Loucy (cell line): ENCODE data around the gene PARD6G.

Experiments used
- H2AFZ ChIP-seq: fragments of 200-600 bp; sonication (generic); 2 replicates; pipeline ENCODE4 v1.6.0; 2016; ENCODE audit warnings: antibody characterized with exemption, mild to moderate bottlenecking, low read length, moderate library complexity
- H3F3A ChIP-seq: fragments of 200-600 bp; 2 replicates; pipeline ENCODE4 v1.6.0; 2016; ENCODE audit warnings: antibody characterized with exemption, low read depth, mild to moderate bottlenecking
- H3K27me3 ChIP-seq: fragments of 200-600 bp; sonication (generic); 2 replicates; pipeline ENCODE4 v1.6.1; 2014; ENCODE audit warnings: low read length, mild to moderate bottlenecking; ENCODE audit not compliant: insufficient read depth, poor library complexity, severe bottlenecking
- H3K36me3 ChIP-seq: fragments of 200-600 bp; sonication (generic); 2 replicates; pipeline ENCODE4 v1.6.1; 2016; ENCODE audit warnings: low read length; ENCODE audit not compliant: insufficient read depth
- H3K4me1 ChIP-seq: fragments of 200-600 bp; sonication (generic); 2 replicates; pipeline ENCODE4 v1.5.1; 2014; ENCODE audit warnings: low read length, mild to moderate bottlenecking; ENCODE audit not compliant: insufficient read depth, poor library complexity, severe bottlenecking
- H3K4me2 ChIP-seq: fragments of 200-600 bp; sonication (generic); 2 replicates; pipeline ENCODE4 v1.6.0; 2014; ENCODE audit warnings: antibody characterized with exemption, low read length, low read depth, mild to moderate bottlenecking; ENCODE audit not compliant: poor library complexity, severe bottlenecking
- H3K4me3 ChIP-seq: fragments of 200-600 bp; sonication (generic); 2 replicates; pipeline ENCODE4 v1.5.1; 2014; ENCODE audit warnings: low read length, mild to moderate bottlenecking, mixed read lengths; ENCODE audit not compliant: poor library complexity, severe bottlenecking
- H3K79me2 ChIP-seq: fragments of 200-600 bp; sonication (generic); 2 replicates; pipeline ENCODE4 v1.6.1; 2014; ENCODE audit warnings: low read length; ENCODE audit not compliant: insufficient read depth
- H3K9ac ChIP-seq: fragments of 200-600 bp; sonication (generic); 2 replicates; pipeline ENCODE4 v1.6.0; 2014; ENCODE audit warnings: mild to moderate bottlenecking, low read depth, low read length, moderate library complexity; ENCODE audit not compliant: poor library complexity, severe bottlenecking
- H3K9me2 ChIP-seq: fragments of 200-600 bp; sonication (generic); replicated peaks from 2 replicates; pipeline ENCODE4 v1.6.1; 2016; ENCODE audit warnings: low read depth, low read length, mixed read lengths
- H3K9me3 ChIP-seq: fragments of 200-600 bp; sonication (generic); 2 replicates; pipeline ENCODE4 v1.6.1; 2014; ENCODE audit warnings: mild to moderate bottlenecking, antibody characterized with exemption, low read length, low read depth; ENCODE audit not compliant: insufficient read depth
- H4K20me1 ChIP-seq: fragments of 200-600 bp; sonication (generic); 2 replicates; pipeline ENCODE4 v1.6.0; 2014; ENCODE audit warnings: antibody characterized with exemption, low read length, mild to moderate bottlenecking; ENCODE audit not compliant: insufficient read depth, poor library complexity, severe bottlenecking
- EZH2phosphoT487 ChIP-seq: fragments of 200-600 bp; IDR thresholded peaks from 2 replicates; pipeline ENCODE4 v1.6.1; 2018; ENCODE audit warnings: antibody characterized with exemption, mild to moderate bottlenecking, moderate library complexity, borderline replicate concordance
- TF ChIP-seq, protein P1 (sequence below): fragments of 200-600 bp; sonication (generic); conservative IDR thresholded peaks from 2 replicates; pipeline ENCODE4 v1.5.1; 2014; ENCODE audit warnings: mild to moderate bottlenecking, antibody characterized with exemption, low read length

Gene PARD6G

DNA sequence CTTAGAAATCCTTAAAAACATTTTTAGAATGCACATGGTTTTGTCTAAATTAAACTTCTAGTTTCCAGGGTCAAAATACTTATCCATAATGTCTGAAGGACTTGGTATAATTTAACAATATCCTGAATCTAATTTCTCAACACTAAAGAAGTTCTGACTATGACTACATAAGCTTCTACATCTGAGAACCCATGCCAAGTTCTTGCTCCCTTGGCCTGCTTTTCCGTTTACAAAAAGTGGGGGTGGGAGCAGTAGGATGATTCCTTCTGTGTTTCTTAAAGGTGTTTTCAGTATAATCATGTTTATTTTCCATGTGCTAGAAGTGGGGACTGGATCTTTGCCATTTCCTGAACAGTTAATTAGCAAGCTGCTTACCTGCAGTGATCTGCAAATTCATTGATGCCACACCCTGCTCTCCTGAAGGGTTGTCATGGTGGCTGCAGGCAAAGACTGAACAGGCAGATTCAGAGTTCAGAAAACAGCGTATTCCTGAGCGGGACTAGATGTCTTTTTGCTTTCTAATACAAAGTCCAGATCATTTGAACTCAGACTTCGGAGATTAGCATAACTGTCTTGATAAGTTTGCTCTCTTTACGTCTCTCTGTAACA is 102.0 kb downstream of the PARD6G start:
- no peaks in the 10 kb centered on the region for H3K79me2 ChIP-seq
- H3K4me1 ChIP-seq: no peaks in the 10 kb centered on the region
- no peaks in the 10 kb centered on the region for H4K20me1 ChIP-seq
- no peaks in the 10 kb centered on the region; the same call in 1 of the 2 replicates for H3K9me3 ChIP-seq
- H3F3A ChIP-seq: no peaks in the 10 kb centered on the region
- H2AFZ ChIP-seq: no peak overlapping the region
- no peaks in the 10 kb centered on the region for H3K27me3 ChIP-seq
- no peak overlapping the region for H3K4me3 ChIP-seq
- H3K36me3 ChIP-seq: no peaks in the 10 kb centered on the region; the same call in 1 of the 2 replicates
- no peak overlapping the region for H3K9ac ChIP-seq
- no peak for TF ChIP-seq EZH2phosphoT487
- TF ChIP-seq, protein P1, sequence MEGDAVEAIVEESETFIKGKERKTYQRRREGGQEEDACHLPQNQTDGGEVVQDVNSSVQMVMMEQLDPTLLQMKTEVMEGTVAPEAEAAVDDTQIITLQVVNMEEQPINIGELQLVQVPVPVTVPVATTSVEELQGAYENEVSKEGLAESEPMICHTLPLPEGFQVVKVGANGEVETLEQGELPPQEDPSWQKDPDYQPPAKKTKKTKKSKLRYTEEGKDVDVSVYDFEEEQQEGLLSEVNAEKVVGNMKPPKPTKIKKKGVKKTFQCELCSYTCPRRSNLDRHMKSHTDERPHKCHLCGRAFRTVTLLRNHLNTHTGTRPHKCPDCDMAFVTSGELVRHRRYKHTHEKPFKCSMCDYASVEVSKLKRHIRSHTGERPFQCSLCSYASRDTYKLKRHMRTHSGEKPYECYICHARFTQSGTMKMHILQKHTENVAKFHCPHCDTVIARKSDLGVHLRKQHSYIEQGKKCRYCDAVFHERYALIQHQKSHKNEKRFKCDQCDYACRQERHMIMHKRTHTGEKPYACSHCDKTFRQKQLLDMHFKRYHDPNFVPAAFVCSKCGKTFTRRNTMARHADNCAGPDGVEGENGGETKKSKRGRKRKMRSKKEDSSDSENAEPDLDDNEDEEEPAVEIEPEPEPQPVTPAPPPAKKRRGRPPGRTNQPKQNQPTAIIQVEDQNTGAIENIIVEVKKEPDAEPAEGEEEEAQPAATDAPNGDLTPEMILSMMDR: no peak
- no peaks in the 10 kb centered on the region for H3K9me2 ChIP-seq
- no peak overlapping the region for H3K4me2 ChIP-seq

DNA sequence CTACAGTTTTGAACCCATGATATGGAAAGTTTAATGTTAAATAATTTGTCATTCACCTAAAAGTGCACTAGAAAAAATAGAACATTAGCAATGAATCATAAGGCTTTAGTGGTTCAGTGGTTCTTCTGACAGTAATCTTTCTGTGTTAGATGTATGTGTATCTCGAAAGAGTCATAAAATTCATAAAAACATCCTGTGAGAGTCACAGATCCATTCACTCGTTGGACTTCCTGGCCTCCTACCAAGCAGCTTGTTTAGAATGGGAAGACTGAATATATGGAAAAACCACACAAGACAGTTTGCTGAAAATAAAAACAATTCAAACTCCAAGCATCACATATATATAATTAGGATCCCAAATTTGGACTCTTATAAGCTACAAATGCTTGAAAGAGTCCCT is 103.4 kb downstream of the PARD6G start:
- TF ChIP-seq EZH2phosphoT487: no peak
- Histone ChIP-seq H3F3A (no peaks in the 10 kb centered on the region), H3K9me2 (no peaks in the 10 kb centered on the region)

DNA sequence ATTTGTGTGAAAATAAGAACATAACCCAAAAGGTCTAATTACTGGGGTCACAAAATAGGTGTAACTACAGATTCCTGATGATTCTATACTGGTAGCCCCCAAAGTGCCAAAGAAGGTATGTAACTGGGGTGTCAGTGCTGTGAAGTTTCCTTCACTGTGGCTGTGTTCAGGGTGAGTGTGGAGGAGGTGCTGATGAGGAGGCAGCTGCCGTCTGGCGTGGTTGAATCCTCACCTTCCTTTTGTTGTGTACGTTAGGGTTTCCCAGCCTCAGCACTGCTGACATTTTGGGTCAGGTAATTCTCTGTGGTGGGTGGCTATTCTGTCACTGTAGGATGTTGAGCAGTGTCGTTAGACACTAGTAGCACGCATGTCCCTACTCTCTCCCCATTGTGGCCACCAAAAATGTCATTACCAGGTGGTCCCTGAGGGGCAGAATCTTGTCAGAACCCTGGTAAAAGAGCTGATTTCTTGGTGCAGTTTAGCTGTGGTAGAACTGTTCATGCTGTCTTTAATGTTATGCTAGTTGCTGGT is 106.8 kb downstream of the PARD6G start:
- Histone ChIP-seq H3K4me3 (no peak overlapping the region), H4K20me1 (no peaks in the 10 kb centered on the region), H3K36me3 (peaks cover 35% of the 10 kb centered on the region; the same call in 1 of the 2 replicates), H3K27me3 (no peaks in the 10 kb centered on the region), H3K4me2 (no peak overlapping the region), H3K9ac (no peak overlapping the region), H3F3A (no peaks in the 10 kb centered on the region), H3K79me2 (no peaks in the 10 kb centered on the region), H2AFZ (no peak overlapping the region), H3K4me1 (no peaks in the 10 kb centered on the region), H3K9me2 (no peaks in the 10 kb centered on the region), H3K9me3 (no peaks in the 10 kb centered on the region; the same call in 1 of the 2 replicates)
- no peak for TF ChIP-seq EZH2phosphoT487
- TF ChIP-seq, protein P1: no peak

More for the DNA sequence above, 103.4 kb downstream of the PARD6G start:
- Histone ChIP-seq H3K27me3 (no peaks in the 10 kb centered on the region), H4K20me1 (no peaks in the 10 kb centered on the region), H3K9me3 (no peaks in the 10 kb centered on the region), H3K36me3 (peaks cover 3% of the 10 kb centered on the region; the same call in 1 of the 2 replicates), H3K79me2 (no peaks in the 10 kb centered on the region), H3K4me3 (no peak overlapping the region), H3K9ac (no peak overlapping the region), H3K4me2 (no peak overlapping the region), H3K4me1 (no peaks in the 10 kb centered on the region), H2AFZ (no peak overlapping the region)
